ENCODE results near the gene ETFBKMT. TPM values are rescaled to one million over a fixed set of nuclear protein-coding genes. Genes with fewer than 3 reads are reported as not detected.
"Not testable (repeated sequence)": the region's sequence is repeated elsewhere in the genome, so short reads cannot be mapped to it uniquely, and the experiment has no call there.

The ETFBKMT gene
- total and polyA plus RNA-seq, 8 donors, result 3.4 to 4.8 (median 3.8) TPM

DNA sequence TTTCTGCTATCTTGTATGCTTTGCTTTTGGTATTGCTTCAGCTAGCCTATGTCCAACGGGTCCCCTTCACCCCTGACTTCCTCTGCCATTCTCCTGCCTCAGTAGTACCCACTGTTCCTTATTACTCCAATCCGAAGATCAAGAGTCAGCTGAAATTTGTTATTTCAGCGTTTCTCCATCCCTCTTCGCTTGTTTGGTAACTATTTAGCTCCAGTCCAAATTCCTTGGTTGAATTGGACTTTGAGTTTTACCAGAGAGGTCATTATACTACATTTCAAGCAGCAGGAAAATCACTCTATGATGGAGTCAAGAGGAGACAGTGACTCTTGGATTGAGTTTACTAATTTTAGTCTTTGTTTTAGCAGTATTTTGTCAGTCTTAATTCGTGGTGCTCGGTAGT is 4.5 kb downstream of the ETFBKMT start:
- ATAC-seq (no peak), DNase-seq (no peak)
- H3K36me3 ChIP-seq, result peaks cover 0 to 7% of the 10 kb centered on the region in 2 donors
- H3K27me3 ChIP-seq, result no peaks in the 10 kb centered on the region
- H3K4me1 ChIP-seq, result no peaks in the 10 kb centered on the region
- no peak for TF ChIP-seq CTCF (IDR thresholded peaks at IDR 0.05)
- H3K27ac ChIP-seq, result no peak overlapping the region
- peaks cover 0 to 17% of the 10 kb centered on the region in 2 donors for H3K9me3 ChIP-seq
- intact Hi-C loops (cut with DNase I), result no loop called here
- no peak overlapping the region for H3K4me3 ChIP-seq

GRCh38 chr12:31669020-31669419 is 9.5 kb downstream of the ETFBKMT start:
- intact Hi-C loops (cut with DNase I), result no loop called here
- no peak for ATAC-seq
- DNase-seq, result no peak
- Histone ChIP-seq H3K9me3 (peaks cover 0 to 28% of the 10 kb centered on the region in 2 donors), H3K36me3 (peaks cover 0 to 30% of the 10 kb centered on the region in 2 donors), H3K4me3 (no peak overlapping the region), H3K4me1 (no peaks in the 10 kb centered on the region), H3K27ac (no peak overlapping the region), H3K27me3 (no peaks in the 10 kb centered on the region)
- TF ChIP-seq CTCF (IDR thresholded peaks at IDR 0.05), result no peak

GRCh38 chr12:31669582-31669981 is 10.1 kb downstream of the ETFBKMT start:
- intact Hi-C loops (cut with DNase I); DNase-seq; H3K27me3 ChIP-seq; H3K4me1 ChIP-seq; ATAC-seq; H3K27ac ChIP-seq; H3K4me3 ChIP-seq: not testable (repeated sequence)
- peaks cover 0 to 30% of the 10 kb centered on the region in 2 donors for H3K36me3 ChIP-seq
- peaks cover 0 to 28% of the 10 kb centered on the region in 2 donors for H3K9me3 ChIP-seq

GRCh38 chr12:31672521-31672920 is 13.0 kb downstream of the ETFBKMT start:
- intact Hi-C loops (cut with DNase I), result no loop called here
- no peaks in the 10 kb centered on the region for H3K4me1 ChIP-seq
- H3K4me3 ChIP-seq, result no peak overlapping the region
- no peak for ATAC-seq
- H3K36me3 ChIP-seq, result peaks cover 0 to 30% of the 10 kb centered on the region in 2 donors
- H3K27me3 ChIP-seq, result no peaks in the 10 kb centered on the region
- H3K9me3 ChIP-seq, result peaks cover 0 to 20% of the 10 kb centered on the region in 2 donors
- H3K27ac ChIP-seq, result no peak overlapping the region
- no peak for TF ChIP-seq CTCF (IDR thresholded peaks at IDR 0.05)
- no peak for DNase-seq

GRCh38 chr12:31682136-31682962 is 22.9 kb downstream of the ETFBKMT start:
- DNase-seq (peak in 3 of 4 donors; percentile 22 to 64 (median 38)), ATAC-seq (peak; percentile 94)
- H3K4me1 ChIP-seq, result peaks cover 0 to 22% of the 10 kb centered on the region in 2 donors
- TF ChIP-seq CTCF (IDR thresholded peaks at IDR 0.05), result peak; percentile 48 to 68
- no peak overlapping the region for H3K4me3 ChIP-seq
- H3K36me3 ChIP-seq, result peaks cover 0 to 32% of the 10 kb centered on the region in 2 donors
- intact Hi-C loops (cut with DNase I), result no loop called here
- H3K27ac ChIP-seq, result no peak overlapping the region
- peaks cover 0 to 29% of the 10 kb centered on the region in 2 donors for H3K9me3 ChIP-seq
- H3K27me3 ChIP-seq, result no peaks in the 10 kb centered on the region
